Hematopoietic multipotent progenitor cell treated with erythropoietin and hydrocortisone succinate and interleukin-3 and kit ligand, for 15 days (in vitro differentiated cells): ENCODE measurements around the gene DDX10.

Source experiments
- DNase-seq: peaks from one replicate; pipeline ENCODE4 v3.0.0-alpha.2; 2015; ENCODE audit warnings: low spot score

Gene DDX10

GRCh38 chr11:108983636-108984420 lies 319.0 kb downstream of the DDX10 start:
- no peak for DNase-seq

DNA sequence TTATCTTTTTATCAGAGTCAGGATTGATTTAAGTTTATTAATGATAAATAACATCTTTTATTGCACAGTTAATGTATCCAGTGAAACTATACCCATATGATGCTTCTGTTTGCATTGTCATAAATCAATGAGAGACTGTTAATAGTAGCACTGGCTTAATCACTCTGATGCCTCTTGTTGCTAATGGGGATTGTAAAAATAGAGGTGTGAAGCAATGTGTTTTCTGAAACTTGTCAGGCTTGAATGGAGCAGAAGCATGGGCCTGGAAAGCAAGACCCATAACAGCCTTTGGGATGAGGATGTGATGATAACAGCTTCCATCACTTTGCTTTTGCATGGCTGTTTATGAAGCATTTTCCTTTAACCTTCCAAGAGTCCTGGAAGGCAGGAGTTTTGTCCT lies 319.7 kb downstream of the DDX10 start:
- no peak for DNase-seq

DNA sequence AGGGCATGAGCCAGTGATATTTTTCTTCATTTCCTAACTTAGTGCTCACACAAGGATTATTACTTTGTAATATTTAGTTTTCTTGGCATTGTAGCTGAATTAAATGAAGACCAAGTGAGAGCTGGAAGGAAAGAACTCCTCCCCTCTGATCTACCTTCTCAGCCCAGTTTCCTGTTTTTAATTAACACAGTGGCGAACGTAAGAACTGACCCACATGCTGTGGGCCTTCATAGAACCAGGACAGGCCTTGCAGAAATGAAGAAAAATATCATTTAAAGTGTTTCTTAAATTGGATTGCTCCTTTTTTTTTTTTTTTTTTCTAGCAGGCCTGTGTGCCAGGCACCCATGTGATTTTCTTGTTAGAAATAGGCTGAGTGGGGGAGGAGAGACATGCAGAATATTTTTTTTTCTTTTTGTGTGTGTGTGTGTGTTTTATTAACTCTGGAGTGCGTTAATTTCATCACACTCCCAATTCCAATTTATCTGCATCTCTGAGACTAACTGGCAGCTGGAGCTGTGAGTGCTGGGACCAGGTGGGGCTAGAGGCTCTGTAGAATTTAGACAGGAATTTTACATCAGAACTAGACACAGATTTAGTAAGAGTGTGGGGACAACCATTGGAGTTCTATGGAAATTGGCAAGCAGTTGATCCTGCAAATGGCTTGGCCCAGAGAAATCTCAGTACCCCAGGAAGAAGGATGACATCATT lies 320.5 kb downstream of the DDX10 start:
- DNase-seq = no peak

- no peak for DNase-seq
These were observed 321.0 kb downstream of the DDX10 start for GRCh38 chr11:108985945-108986279.
